OCI-LY3 (cell line): ENCODE data around the gene ZNF365.

ENCODE experiments used
- H2AFZ ChIP-seq: fragments of 200-600, 300-600 bp; shearing (Covaris generic); 2 replicates; pipeline ENCODE4 v1.6.0; 2014; ENCODE audit warnings: antibody characterized with exemption, low read depth, low read length
- H3K27ac ChIP-seq: fragments of 200-600, 300-600 bp; sonication (generic); 2 replicates; pipeline ENCODE4 v1.5.1; 2014; ENCODE audit warnings: mild to moderate bottlenecking, low read length, moderate library complexity, mixed read lengths
- H3K27me3 ChIP-seq: fragments of 200-600, 300-600 bp; sonication (generic); 2 replicates; pipeline ENCODE4 v1.6.1; 2014; ENCODE audit warnings: low read depth, low read length, mixed read lengths
- H3K36me3 ChIP-seq: fragments of 200-600, 300-600 bp; sonication (generic); replicated peaks from 2 replicates; pipeline ENCODE3; 2014; ENCODE audit warnings: low read depth, low read length, mixed read lengths
- H3K4me1 ChIP-seq: fragments of 300-600, 200-600 bp; sonication (generic); 2 replicates; pipeline ENCODE4 v1.6.1; 2014; ENCODE audit warnings: low read length, mixed read lengths
- H3K4me2 ChIP-seq: fragments of 200-600, 300-600 bp; sonication (generic); 2 replicates; pipeline ENCODE4 v1.6.1; 2014; ENCODE audit warnings: low read length, mixed read lengths
- H3K4me3 ChIP-seq: fragments of 300-600, 200-600 bp; sonication (generic); 2 replicates; pipeline ENCODE4 v1.5.1; 2014; ENCODE audit warnings: antibody characterized with exemption, mild to moderate bottlenecking, low read length, moderate library complexity
- H3K79me2 ChIP-seq: fragments of 300-600, 200-600 bp; shearing (Covaris generic); 2 replicates; pipeline ENCODE4 v1.6.1; 2014; ENCODE audit warnings: mild to moderate bottlenecking, low read length, mixed read lengths
- H3K9ac ChIP-seq: fragments of 300-600, 200-600 bp; shearing (Covaris generic); 2 replicates; pipeline ENCODE4 v1.6.0; 2014; ENCODE audit warnings: mild to moderate bottlenecking, low read length, moderate library complexity
- H3K9me3 ChIP-seq: fragments of 200-600, 300-600 bp; shearing (Covaris generic); 2 replicates; pipeline ENCODE4 v1.6.1; 2014; ENCODE audit warnings: low read length, mixed read lengths; ENCODE audit not compliant: insufficient read depth
- H4K20me1 ChIP-seq: fragments of 200-600, 300-600 bp; sonication (generic); 2 replicates; pipeline ENCODE4 v1.6.1; 2016; ENCODE audit warnings: low read length, mixed read lengths; ENCODE audit not compliant: insufficient read depth
- EZH2phosphoT487 ChIP-seq: fragments of 200-600 bp; shearing (Covaris generic); IDR thresholded peaks from 2 replicates; pipeline ENCODE4 v1.6.1; 2018; ENCODE audit warnings: antibody characterized with exemption, mixed run types, low read depth
- TF ChIP-seq, protein P1 (sequence below): fragments of 200-600, 300-600 bp; sonication (generic); IDR thresholded peaks from 2 replicates; pipeline ENCODE4 v1.5.1; 2014; ENCODE audit warnings: antibody characterized with exemption, low read length, low read depth

ZNF365 gene

DNA sequence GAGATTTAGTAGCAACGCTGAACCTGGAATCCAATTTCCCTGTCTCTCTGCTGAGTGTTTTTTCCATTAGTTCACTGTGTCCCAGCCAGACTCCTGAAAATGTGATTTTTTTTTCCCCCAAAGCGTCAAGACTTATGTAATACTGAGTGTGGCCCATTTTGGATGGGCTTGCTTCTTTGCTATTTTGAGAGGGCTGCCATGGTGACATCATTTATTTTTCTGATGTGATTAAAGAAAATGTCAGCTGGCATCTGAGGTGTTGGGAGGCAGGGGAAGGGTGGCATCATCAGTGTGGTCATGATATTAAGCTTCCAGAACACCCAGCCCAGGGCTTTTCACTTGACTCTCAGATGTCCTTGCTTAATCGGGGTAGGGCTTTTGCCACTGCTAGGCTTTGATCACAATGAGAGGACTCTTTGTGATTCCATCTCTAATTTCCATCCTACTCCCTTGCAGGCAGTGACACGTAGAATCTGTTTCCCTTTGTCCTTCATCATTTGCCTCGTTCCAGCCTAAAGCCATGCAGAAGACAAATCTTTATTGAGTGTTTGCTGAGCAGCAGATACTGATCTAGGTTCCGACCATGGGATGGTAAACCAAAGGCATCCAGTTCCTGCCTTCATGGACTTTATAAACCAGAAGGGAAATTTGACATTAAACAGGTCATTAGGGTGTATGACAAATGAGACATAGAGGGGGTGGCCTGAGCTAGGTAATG is 7.4 kb downstream of the ZNF365 start:
- H3K4me3 ChIP-seq, result no peak overlapping the region
- H3K4me1 ChIP-seq, result no peaks in the 10 kb centered on the region
- H3K4me2 ChIP-seq, result no peak overlapping the region
- H3K36me3 ChIP-seq, result no peaks in the 10 kb centered on the region
- H3K27me3 ChIP-seq, result no peaks in the 10 kb centered on the region
- H4K20me1 ChIP-seq, result no peaks in the 10 kb centered on the region
- no peaks in the 10 kb centered on the region for H3K9me3 ChIP-seq
- no peak for TF ChIP-seq EZH2phosphoT487
- TF ChIP-seq, protein P1, sequence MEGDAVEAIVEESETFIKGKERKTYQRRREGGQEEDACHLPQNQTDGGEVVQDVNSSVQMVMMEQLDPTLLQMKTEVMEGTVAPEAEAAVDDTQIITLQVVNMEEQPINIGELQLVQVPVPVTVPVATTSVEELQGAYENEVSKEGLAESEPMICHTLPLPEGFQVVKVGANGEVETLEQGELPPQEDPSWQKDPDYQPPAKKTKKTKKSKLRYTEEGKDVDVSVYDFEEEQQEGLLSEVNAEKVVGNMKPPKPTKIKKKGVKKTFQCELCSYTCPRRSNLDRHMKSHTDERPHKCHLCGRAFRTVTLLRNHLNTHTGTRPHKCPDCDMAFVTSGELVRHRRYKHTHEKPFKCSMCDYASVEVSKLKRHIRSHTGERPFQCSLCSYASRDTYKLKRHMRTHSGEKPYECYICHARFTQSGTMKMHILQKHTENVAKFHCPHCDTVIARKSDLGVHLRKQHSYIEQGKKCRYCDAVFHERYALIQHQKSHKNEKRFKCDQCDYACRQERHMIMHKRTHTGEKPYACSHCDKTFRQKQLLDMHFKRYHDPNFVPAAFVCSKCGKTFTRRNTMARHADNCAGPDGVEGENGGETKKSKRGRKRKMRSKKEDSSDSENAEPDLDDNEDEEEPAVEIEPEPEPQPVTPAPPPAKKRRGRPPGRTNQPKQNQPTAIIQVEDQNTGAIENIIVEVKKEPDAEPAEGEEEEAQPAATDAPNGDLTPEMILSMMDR, result no peak
- H3K9ac ChIP-seq, result no peak overlapping the region
- no peak overlapping the region for H2AFZ ChIP-seq
- no peak overlapping the region for H3K27ac ChIP-seq
- H3K79me2 ChIP-seq, result no peaks in the 10 kb centered on the region

DNA sequence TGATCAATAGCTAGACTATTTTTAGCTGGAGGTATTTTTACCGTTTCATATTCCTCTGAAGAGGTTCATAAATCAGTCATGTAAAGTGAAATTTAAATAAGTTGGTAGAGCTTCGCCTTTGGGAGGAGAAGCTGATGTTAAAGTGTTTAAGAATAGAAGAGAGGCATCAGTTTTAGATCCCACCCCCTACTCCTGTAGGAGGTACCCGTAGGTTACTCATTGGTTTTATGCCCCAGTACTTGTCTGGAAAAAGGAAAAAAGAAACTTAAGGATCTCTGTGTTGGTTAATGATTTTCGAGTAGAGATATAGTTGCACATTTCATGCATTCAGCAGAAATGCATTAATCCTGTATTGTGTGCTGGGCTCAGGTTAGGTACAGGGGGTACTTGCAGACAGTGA is 8.7 kb downstream of the ZNF365 start:
- Histone ChIP-seq H3K4me1 (no peaks in the 10 kb centered on the region), H3K9me3 (no peaks in the 10 kb centered on the region), H3K79me2 (no peaks in the 10 kb centered on the region), H2AFZ (no peak overlapping the region), H3K27me3 (no peaks in the 10 kb centered on the region), H3K27ac (no peak overlapping the region), H3K4me3 (no peak overlapping the region), H3K9ac (no peak overlapping the region), H4K20me1 (no peaks in the 10 kb centered on the region), H3K36me3 (no peaks in the 10 kb centered on the region), H3K4me2 (no peak overlapping the region)
- TF ChIP-seq, protein P1, result no peak
- no peak for TF ChIP-seq EZH2phosphoT487

DNA sequence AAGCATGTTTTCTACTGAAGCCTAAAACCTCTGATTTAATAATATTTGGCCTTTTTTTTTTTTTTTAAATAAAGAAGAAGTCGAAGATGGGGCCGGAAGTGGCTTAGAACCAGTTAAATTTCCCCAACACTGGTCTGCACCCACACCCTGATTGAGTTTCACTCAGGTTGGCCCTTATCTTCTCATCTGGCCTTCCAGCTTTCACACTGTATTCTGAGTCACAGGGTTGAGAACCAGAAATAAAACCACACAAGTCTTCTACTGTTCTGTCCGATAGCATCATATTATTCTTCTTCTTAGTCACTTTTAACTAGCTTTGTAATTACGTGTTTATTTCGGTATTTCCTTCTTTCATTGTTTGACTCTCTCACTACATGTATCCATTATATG is 9.9 kb downstream of the ZNF365 start:
- H2AFZ ChIP-seq, result no peak overlapping the region
- no peak overlapping the region for H3K4me2 ChIP-seq
- no peaks in the 10 kb centered on the region for H4K20me1 ChIP-seq
- no peak overlapping the region for H3K9ac ChIP-seq
- H3K27me3 ChIP-seq, result no peaks in the 10 kb centered on the region
- no peaks in the 10 kb centered on the region for H3K36me3 ChIP-seq
- H3K9me3 ChIP-seq, result no peaks in the 10 kb centered on the region
- TF ChIP-seq, protein P1, result no peak
- TF ChIP-seq EZH2phosphoT487, result no peak
- no peaks in the 10 kb centered on the region for H3K79me2 ChIP-seq
- no peaks in the 10 kb centered on the region for H3K4me1 ChIP-seq
- H3K4me3 ChIP-seq, result no peak overlapping the region
- no peak overlapping the region for H3K27ac ChIP-seq

DNA sequence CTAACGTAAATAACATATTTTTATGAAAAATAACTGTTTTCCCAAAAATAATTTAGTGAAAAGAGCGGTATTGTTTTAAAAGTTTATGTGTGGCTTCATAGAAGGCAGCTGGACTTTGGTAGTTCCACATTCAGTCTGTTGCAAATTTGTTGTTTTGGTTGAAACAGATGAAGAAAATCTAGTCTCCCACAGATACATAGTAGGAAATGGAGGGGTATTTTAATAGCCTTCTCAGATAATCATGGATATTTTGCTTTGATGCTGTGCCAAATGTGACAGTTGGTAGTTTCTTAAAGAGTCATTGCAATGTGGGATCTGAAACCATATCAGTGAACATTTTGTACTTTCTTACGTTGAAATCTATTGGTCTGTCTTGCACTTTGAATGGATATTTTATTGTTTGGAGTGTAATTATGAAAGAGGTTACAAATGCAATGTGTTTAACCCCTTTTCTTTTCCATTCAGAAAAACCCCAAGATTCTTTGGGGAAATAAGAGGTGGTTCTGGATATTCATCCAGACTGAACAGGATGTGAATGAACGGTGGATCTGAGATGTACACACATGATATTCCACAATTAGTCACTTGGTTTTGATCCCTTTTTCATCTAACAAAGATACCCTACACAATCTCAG is 10.4 kb downstream of the ZNF365 start:
- no peak overlapping the region for H3K27ac ChIP-seq
- no peak overlapping the region for H3K4me2 ChIP-seq
- no peak overlapping the region for H2AFZ ChIP-seq

More for the DNA sequence above, 10.4 kb downstream of the ZNF365 start:
- H3K4me3 ChIP-seq, result no peak overlapping the region
- TF ChIP-seq EZH2phosphoT487, result no peak
- TF ChIP-seq, protein P1, result no peak
- no peaks in the 10 kb centered on the region for H3K9me3 ChIP-seq
- no peaks in the 10 kb centered on the region for H3K79me2 ChIP-seq
- H3K36me3 ChIP-seq, result no peaks in the 10 kb centered on the region
- H4K20me1 ChIP-seq, result no peaks in the 10 kb centered on the region
- no peaks in the 10 kb centered on the region for H3K4me1 ChIP-seq
- no peak overlapping the region for H3K9ac ChIP-seq
- H3K27me3 ChIP-seq, result no peaks in the 10 kb centered on the region
